Bronchial epithelial cell (primary cell): ENCODE measurements around the gene GRIK1. TPM values are rescaled to one million over a fixed set of nuclear protein-coding genes. Genes with fewer than 3 reads are reported as not detected.

Experiments used
- DNase-seq: peaks from one replicate; pipeline ENCODE4 v3.0.0-alpha.2; 2010; ENCODE audit warnings: low read depth
- FAIRE-seq: peaks from 2 replicates; lab custom pipeline; 2011; peaks lifted over from hg19 to GRCh38; lab: Jason Lieb, UNC
- H3K27me3 ChIP-seq: 2 replicates; pipeline ENCODE4 v1.5.1; 2011; ENCODE audit warnings: low read length; ENCODE audit not compliant: control insufficient read depth, insufficient read depth
- H3K36me3 ChIP-seq: 2 replicates; pipeline ENCODE4 v1.5.1; 2011; ENCODE audit warnings: low read length; ENCODE audit not compliant: control insufficient read depth, insufficient read depth
- H3K4me3 ChIP-seq: 2 replicates; pipeline ENCODE4 v1.5.1; 2011; ENCODE audit warnings: mild to moderate bottlenecking, low read depth, low read length, control low read depth
- total RNA-seq: library from RNA; depleted of rRNA; stranded (reverse); fragments of >200 nt; gene quantifications from 2 replicates; pipeline ENCODE4 v1.2.1, GENCODE V29; 2014
- TF ChIP-seq, protein P1 (sequence below): IDR thresholded peaks from 2 replicates; pipeline ENCODE4 v1.5.1; 2011; ENCODE audit warnings: mild to moderate bottlenecking, moderate library complexity, low read length, control low read depth, inconsistent platforms; ENCODE audit not compliant: insufficient read depth, severe bottlenecking

GRIK1 gene
- total RNA-seq, 1 donor from 2014 or later, result not detected

- TF ChIP-seq, protein P1, sequence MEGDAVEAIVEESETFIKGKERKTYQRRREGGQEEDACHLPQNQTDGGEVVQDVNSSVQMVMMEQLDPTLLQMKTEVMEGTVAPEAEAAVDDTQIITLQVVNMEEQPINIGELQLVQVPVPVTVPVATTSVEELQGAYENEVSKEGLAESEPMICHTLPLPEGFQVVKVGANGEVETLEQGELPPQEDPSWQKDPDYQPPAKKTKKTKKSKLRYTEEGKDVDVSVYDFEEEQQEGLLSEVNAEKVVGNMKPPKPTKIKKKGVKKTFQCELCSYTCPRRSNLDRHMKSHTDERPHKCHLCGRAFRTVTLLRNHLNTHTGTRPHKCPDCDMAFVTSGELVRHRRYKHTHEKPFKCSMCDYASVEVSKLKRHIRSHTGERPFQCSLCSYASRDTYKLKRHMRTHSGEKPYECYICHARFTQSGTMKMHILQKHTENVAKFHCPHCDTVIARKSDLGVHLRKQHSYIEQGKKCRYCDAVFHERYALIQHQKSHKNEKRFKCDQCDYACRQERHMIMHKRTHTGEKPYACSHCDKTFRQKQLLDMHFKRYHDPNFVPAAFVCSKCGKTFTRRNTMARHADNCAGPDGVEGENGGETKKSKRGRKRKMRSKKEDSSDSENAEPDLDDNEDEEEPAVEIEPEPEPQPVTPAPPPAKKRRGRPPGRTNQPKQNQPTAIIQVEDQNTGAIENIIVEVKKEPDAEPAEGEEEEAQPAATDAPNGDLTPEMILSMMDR, result no peak
- FAIRE-seq, result no peak
Measured at GRCh38 chr21:29721964-29722363, 217.8 kb downstream of the GRIK1 start.

DNA sequence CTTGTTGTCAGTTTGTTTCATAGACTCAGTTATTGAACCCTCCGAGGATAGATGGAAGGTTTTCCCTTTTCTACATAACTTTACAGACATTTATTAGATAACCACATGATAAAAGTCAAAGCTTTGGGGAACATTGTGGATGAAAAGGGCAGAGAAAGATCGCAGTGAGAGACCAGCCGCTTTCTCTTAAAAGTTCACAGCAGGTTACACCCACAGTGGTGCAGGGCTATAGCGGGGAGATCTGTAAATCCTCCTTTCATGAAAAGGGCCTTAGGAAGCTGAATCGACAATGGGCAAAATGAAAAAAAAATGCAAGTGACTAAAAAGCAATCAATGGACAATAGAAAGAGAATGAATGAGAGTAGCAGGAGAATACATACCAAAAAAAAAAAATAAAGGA lies 218.6 kb downstream of the GRIK1 start:
- Histone ChIP-seq H3K27me3 (no peaks in the 10 kb centered on the region), H3K36me3 (no peaks in the 10 kb centered on the region), H3K4me3 (no peak overlapping the region)
- DNase-seq, result no peak
- no peak for FAIRE-seq
- TF ChIP-seq, protein P1, result no peak

More at GRCh38 chr21:29721964-29722363, 217.8 kb downstream of the GRIK1 start:
- Histone ChIP-seq H3K36me3 (no peaks in the 10 kb centered on the region), H3K27me3 (no peaks in the 10 kb centered on the region), H3K4me3 (no peak overlapping the region)
- DNase-seq, result no peak

- DNase-seq (no peak), FAIRE-seq (no peak)
- TF ChIP-seq, protein P1, result no peak
- Histone ChIP-seq H3K36me3 (no peaks in the 10 kb centered on the region), H3K27me3 (no peaks in the 10 kb centered on the region), H3K4me3 (no peak overlapping the region)
Measured at GRCh38 chr21:29719521-29719920, 220.3 kb downstream of the GRIK1 start.

DNA sequence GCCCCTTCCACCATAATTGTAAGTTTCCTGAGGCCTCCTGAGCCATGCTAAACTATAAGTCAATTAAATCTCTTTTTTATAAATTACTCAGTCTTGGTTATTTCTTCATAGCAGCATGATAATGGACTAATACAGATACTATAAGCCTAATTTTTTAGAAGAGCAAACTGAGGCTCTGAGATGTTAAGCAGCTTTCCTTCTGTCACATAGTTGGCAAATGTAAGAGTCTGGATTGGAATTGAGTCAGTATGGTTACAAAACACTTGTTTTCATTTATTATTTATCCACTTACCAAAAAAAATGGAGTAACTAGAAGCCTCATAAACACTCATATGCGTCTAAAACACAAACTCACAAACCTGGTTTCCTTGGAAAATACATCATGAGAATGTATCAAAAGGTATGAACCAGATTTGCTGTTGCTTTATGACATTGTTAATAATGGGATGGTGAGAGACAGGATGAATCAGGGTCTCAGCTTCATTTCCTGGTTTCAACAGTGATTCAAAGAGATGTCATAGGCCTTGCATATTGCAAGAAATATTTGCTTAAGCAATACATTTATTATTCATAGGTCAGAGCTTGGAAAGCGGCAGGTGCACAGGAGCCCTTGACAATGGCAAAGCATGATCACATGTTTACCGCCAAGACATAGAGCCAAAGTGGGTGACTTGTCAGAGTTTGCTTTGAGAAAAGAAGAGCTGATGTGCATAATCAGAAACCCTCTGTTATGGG lies 221.5 kb downstream of the GRIK1 start:
- Histone ChIP-seq H3K36me3 (no peaks in the 10 kb centered on the region), H3K4me3 (no peak overlapping the region), H3K27me3 (no peaks in the 10 kb centered on the region)
- TF ChIP-seq, protein P1, result no peak
- peak; percentile 89 for FAIRE-seq
- DNase-seq, result peak; percentile 98

DNA sequence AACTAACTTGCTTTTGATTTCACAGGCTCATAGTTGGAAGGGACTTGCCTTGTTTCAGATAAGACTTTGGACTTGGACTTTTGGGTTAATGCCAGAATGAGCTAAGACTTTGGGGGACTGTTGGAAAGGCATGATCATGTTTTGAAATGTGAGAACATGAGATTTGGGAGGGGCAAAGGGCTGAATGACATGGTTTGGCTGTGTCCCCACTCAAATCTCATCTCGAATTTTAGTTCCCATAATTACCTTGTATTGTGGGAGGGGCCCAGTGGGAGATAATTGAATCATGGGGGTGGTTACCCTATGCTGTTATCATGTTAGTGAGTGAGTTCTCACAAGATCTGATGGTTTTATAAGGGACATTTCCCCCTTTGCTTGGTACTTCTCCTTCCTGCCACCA lies 222.1 kb downstream of the GRIK1 start:
- H3K36me3 ChIP-seq, result no peaks in the 10 kb centered on the region
- no peak for FAIRE-seq
- H3K27me3 ChIP-seq, result no peaks in the 10 kb centered on the region
- TF ChIP-seq, protein P1, result no peak
- DNase-seq, result no peak
- H3K4me3 ChIP-seq, result no peak overlapping the region
